Measurements from ENCODE around the gene USP47. TPM values are rescaled to one million over a fixed set of nuclear protein-coding genes. Genes with fewer than 3 reads are reported as not detected.
A peak's percentile ranks its signal among the peaks of the same experiment; 100 is the strongest.

USP47 gene
- total RNA-seq, 1 donor from 2014 or later: 53.7 TPM

DNA sequence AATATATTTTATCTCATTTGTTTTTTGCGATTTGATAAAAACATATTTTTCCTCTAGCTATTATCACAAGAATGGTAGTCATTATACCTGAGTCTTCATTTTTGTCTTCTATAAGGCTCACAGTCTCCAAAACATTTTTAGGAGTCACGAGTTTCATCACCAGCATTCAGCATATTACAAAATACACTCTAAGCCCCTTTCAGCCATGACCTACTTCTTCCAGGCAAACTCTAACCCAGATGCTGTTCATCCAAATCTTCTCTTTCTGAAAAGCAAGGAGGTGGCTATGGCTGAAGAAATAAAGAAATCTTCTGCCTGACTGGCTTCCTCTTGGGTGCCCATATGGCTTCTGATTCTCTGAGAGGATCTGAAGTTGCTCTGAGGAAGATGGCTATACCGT lies 35.7 kb upstream of the USP47 start:
- TF ChIP-seq, protein P1, sequence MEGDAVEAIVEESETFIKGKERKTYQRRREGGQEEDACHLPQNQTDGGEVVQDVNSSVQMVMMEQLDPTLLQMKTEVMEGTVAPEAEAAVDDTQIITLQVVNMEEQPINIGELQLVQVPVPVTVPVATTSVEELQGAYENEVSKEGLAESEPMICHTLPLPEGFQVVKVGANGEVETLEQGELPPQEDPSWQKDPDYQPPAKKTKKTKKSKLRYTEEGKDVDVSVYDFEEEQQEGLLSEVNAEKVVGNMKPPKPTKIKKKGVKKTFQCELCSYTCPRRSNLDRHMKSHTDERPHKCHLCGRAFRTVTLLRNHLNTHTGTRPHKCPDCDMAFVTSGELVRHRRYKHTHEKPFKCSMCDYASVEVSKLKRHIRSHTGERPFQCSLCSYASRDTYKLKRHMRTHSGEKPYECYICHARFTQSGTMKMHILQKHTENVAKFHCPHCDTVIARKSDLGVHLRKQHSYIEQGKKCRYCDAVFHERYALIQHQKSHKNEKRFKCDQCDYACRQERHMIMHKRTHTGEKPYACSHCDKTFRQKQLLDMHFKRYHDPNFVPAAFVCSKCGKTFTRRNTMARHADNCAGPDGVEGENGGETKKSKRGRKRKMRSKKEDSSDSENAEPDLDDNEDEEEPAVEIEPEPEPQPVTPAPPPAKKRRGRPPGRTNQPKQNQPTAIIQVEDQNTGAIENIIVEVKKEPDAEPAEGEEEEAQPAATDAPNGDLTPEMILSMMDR (IDR thresholded peaks at IDR 0.05; ENCODE audit: borderline replicate concordance): no peak
- Histone ChIP-seq H3K4me1 (peaks cover 19% of the 10 kb centered on the region), H3K4me3 (no peak overlapping the region), H3K27me3 (ENCODE audit: low read depth) (no peaks in the 10 kb centered on the region), H3K9me3 (replicated peaks) (no peaks in the 10 kb centered on the region), H3K36me3 (no peaks in the 10 kb centered on the region), H3K27ac (replicated peaks) (peak overlapping the region; percentile 69)
- intact Hi-C loops (cut with micrococcal nuclease): no loop called here
- DNase-seq: no peak

DNA sequence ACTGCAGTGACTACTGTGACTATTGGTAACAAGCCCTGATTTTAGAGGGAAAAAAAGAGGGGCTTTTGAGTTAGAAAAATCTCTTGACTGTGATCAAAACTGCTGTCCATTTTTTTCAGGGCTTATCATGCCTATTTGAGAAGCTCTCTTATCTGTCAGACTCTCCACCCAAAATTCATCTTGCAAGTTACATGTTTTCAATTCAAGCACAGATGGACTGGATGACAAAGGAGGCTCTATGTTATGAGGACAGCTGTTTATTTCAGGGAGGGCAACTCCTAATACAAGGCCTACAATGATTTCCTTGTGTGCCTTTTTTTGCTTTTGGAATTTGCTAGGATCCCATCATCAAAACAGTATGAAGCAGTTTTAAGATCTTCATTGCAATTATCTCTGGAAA lies 35.2 kb upstream of the USP47 start:
- intact Hi-C loops (cut with micrococcal nuclease): no loop called here
- peak overlapping the region; percentile 69 for H3K27ac ChIP-seq (replicated peaks)
- H3K4me1 ChIP-seq: peaks cover 19% of the 10 kb centered on the region
- no peaks in the 10 kb centered on the region for H3K27me3 ChIP-seq (ENCODE audit: low read depth)
- H3K4me3 ChIP-seq: no peak overlapping the region
- H3K9me3 ChIP-seq (replicated peaks): no peaks in the 10 kb centered on the region
- TF ChIP-seq, protein P1 (IDR thresholded peaks at IDR 0.05; ENCODE audit: borderline replicate concordance): no peak
- no peaks in the 10 kb centered on the region for H3K36me3 ChIP-seq
- no peak for DNase-seq

DNA sequence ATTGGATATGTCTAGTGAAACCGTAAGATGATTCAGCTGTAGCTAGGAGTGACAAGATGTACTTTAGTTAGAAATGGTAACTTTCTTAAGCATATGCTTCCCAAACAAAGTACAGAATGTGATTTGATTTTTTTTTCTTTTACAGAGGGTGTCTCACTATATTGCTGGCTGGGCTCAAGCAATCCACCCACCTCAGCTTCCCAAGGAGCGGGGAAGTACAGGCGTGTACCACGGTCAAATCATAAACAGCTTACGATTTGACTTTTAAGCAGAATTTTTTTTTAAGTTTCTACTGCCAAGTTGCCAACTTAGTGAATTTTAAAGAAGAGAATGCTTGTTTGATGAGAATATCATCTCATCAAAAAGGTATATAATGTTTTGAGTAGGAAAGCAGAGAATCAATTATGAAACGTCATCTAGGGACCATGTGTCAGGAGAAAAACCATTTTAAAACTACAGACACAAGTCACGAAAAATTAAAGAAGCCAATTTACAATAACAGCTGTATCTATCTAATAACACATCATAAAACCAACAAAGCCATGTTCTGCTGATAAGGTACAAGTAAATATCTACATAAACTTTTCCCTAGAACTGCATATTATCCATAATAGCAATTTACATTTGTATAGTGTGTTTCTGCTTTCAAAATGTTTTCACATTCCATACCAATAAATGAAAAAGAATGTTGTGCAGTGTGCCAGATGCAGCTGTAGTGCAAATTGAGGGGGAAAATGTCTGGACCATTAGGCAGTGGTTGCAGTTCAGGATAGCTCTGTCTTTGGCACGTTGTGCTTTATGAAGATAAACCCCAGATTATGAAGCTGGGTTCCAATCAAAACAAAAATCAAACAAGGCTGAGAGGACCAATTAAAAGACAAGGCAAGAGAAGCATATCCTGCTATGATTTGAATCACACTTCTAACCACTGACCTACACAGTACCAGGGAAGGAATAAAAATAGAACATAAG lies 33.7 kb upstream of the USP47 start:
- Histone ChIP-seq H3K27me3 (ENCODE audit: low read depth) (no peaks in the 10 kb centered on the region), H3K27ac (replicated peaks) (peak overlapping the region; percentile 69), H3K9me3 (replicated peaks) (no peaks in the 10 kb centered on the region), H3K4me1 (peaks cover 24% of the 10 kb centered on the region), H3K36me3 (no peaks in the 10 kb centered on the region), H3K4me3 (no peak overlapping the region)
- no peak for DNase-seq
- intact Hi-C loops (cut with micrococcal nuclease): no loop called here
- TF ChIP-seq, protein P1 (IDR thresholded peaks at IDR 0.05; ENCODE audit: borderline replicate concordance): no peak

DNA sequence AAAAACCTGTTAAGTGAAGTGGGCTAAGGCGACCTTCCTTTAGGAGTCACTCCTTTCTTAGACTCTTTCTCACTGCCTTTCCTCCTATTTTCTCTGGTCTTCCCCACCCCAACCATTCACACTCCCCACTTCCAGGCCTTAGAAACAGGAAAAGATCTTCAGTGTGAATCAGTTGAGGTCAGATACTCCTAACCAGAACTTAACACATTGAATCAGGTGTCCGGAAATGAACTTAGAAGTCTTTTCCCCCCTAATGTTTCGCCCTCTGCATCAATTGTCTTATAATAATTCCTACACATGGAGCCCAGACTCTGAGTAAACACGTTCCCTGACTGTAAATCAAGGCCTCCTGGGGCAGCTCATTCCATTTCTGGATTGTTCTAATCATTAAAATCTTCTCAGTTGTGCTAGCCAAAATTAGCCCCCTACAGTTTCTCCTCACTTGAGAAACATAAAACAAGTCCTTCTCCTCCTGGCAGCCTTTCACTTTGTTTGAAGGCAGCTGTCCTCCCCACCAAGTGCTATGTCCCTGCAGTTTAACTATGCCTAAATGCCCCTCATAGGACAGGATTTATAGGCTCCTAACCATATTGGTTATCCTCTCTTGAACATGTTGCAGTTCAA lies 32.7 kb upstream of the USP47 start:
- intact Hi-C loops (cut with micrococcal nuclease): no loop called here
- Histone ChIP-seq H3K4me1 (peaks cover 29% of the 10 kb centered on the region), H3K36me3 (no peaks in the 10 kb centered on the region), H3K27ac (replicated peaks) (peak overlapping the region; percentile 69), H3K4me3 (no peak overlapping the region), H3K27me3 (ENCODE audit: low read depth) (no peaks in the 10 kb centered on the region), H3K9me3 (replicated peaks) (no peaks in the 10 kb centered on the region)
- TF ChIP-seq, protein P1 (IDR thresholded peaks at IDR 0.05; ENCODE audit: borderline replicate concordance): no peak
- no peak for DNase-seq

DNA sequence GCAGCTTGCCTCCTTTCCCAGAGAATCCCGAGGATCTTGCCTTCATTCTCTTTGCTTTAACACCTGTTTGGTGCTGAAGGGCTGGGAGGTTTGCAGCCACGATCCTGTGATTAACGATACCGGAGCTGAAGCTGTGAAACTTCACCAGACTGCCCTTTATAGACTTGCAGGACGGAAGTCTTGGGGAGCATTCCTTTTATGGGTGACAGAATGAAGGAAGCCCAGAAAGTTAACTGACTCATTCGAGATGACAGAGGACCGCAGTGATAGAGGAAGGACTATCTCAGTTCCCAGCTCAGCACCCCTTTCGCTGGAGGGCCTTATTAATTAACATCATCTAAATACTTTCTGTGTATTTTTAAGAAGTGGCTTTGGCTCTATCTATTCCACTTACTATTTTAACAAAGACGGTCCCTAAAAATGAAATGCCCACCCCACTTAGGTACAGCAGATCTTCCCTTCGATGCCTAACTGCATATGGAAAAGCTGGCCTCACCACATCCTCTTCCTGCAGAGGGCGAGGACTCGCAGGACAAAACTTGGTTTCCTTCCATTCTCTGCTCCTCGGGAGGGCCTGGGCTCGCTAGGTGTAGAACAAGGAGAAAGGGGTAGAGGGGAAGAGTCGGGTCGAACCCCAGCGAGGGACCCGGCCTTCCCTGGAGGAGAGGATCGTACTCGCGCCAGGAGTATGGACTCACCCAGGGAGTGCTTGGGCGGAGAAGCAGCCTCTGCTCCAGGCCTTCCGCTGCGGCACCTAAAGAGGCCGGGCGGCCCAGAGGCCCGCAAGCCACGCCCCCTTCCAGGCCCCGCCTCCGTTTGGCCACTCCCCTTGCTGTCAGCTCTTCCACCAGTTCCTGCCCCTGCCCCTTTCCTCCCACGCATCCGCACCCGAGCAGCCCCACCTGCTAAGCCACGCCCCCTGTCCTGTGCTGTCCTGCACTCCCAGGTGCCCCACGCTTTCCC lies 30.7 kb upstream of the USP47 start:
- no peak overlapping the region for H3K27ac ChIP-seq (replicated peaks)
- intact Hi-C loops (cut with micrococcal nuclease): no loop called here
- no peak for DNase-seq

More for the DNA sequence above, 30.7 kb upstream of the USP47 start:
- Histone ChIP-seq H3K27me3 (ENCODE audit: low read depth) (no peaks in the 10 kb centered on the region), H3K9me3 (replicated peaks) (peaks cover 2% of the 10 kb centered on the region), H3K36me3 (no peaks in the 10 kb centered on the region), H3K4me3 (no peak overlapping the region), H3K4me1 (peaks cover 29% of the 10 kb centered on the region)
- TF ChIP-seq, protein P1 (IDR thresholded peaks at IDR 0.05; ENCODE audit: borderline replicate concordance): no peak
